Stimulated activated CD4-positive, alpha-beta T cell treated with anti-CD3 and anti-CD28 coated beads, TNF-alpha, amount 100 ng/mL, for 1 hour (primary cell): ENCODE data around the gene COL9A1.
"Not testable (repeated sequence)": the region's sequence is repeated elsewhere in the genome, so short reads cannot be mapped to it uniquely, and the experiment has no call there.

ENCODE experiments used
- DNase-seq, 3 donors: peaks; one replicate each; pipeline ENCODE4 v3.0.0-alpha.2; 2020; ENCODE audit warnings: low read depth in 3 of 3, low spot score in 1 of 3

Gene COL9A1

GRCh38 chr6:70303034-70303525 is at the start of gene COL9A1:
COL9A1 (minus strand) TSS chr6:70303084; CDS start chr6:70302924, 160 bp downstream.
- DNase-seq = no peak

- no peak for DNase-seq
These were observed 48.6 kb upstream of the COL9A1 start for GRCh38 chr6:70351461-70351860.

GRCh38 chr6:70345619-70346018 is 42.7 kb upstream of the COL9A1 start:
- DNase-seq = no peak

- no peak for DNase-seq
These were observed 40.4 kb upstream of the COL9A1 start for GRCh38 chr6:70343313-70343712.

GRCh38 chr6:70339810-70340209 is 36.9 kb upstream of the COL9A1 start:
- not testable (repeated sequence) for DNase-seq

GRCh38 chr6:70338775-70339174 is 35.9 kb upstream of the COL9A1 start:
- DNase-seq = no peak

- no peak for DNase-seq
These were observed 34.8 kb upstream of the COL9A1 start for GRCh38 chr6:70337743-70338105.

- DNase-seq = no peak
These were observed 34.3 kb upstream of the COL9A1 start for GRCh38 chr6:70336996-70337742.

- no peak for DNase-seq
These were observed 24.2 kb upstream of the COL9A1 start for GRCh38 chr6:70327036-70327435.

GRCh38 chr6:70325009-70325408 is 22.1 kb upstream of the COL9A1 start:
- DNase-seq = no peak

- DNase-seq = not testable (repeated sequence)
These were observed 14.9 kb upstream of the COL9A1 start for GRCh38 chr6:70317799-70318198.

GRCh38 chr6:70315079-70315751 is 12.3 kb upstream of the COL9A1 start:
- no peak for DNase-seq

- DNase-seq = no peak
These were observed 11.4 kb upstream of the COL9A1 start for GRCh38 chr6:70314296-70314695.

- DNase-seq = no peak
These were observed 9.4 kb upstream of the COL9A1 start for GRCh38 chr6:70312165-70312745.

- no peak for DNase-seq
These were observed 7.3 kb upstream of the COL9A1 start for GRCh38 chr6:70310063-70310694.

- no peak for DNase-seq
These were observed 6.4 kb upstream of the COL9A1 start for GRCh38 chr6:70309243-70309642.

- DNase-seq = not testable (repeated sequence)
These were observed 5.3 kb upstream of the COL9A1 start for GRCh38 chr6:70308142-70308541.

GRCh38 chr6:70307008-70307407 is 4.1 kb upstream of the COL9A1 start:
- DNase-seq = no peak

GRCh38 chr6:70304616-70305015 is 1.7 kb upstream of the COL9A1 start:
- DNase-seq = no peak

GRCh38 chr6:70299456-70299855 is 3.4 kb downstream of the COL9A1 start:
- DNase-seq = no peak

GRCh38 chr6:70298068-70298467 is 4.8 kb downstream of the COL9A1 start:
- DNase-seq = no peak

GRCh38 chr6:70292193-70292592 is 10.7 kb downstream of the COL9A1 start:
- no peak for DNase-seq
